Stimulated activated CD8-positive, alpha-beta memory T cell treated with anti-CD3 and anti-CD28 coated beads, Interleukin-7, amount 100 ng/mL, for 1 hour (primary cell): ENCODE measurements around the gene SMIM35.
A peak's percentile ranks its signal among the peaks of the same experiment; 100 is the strongest.

Source experiments
- DNase-seq, 2 donors: peaks; one replicate each; pipeline ENCODE4 v3.0.0-alpha.2; 2020; ENCODE audit warnings: low read depth in 2 of 2

Gene SMIM35

GRCh38 chr11:118003456-118003855 lies 83.3 kb downstream of the SMIM35 start:
- DNase-seq: no peak

GRCh38 chr11:118002541-118003423 lies 84.0 kb downstream of the SMIM35 start:
- no peak for DNase-seq

GRCh38 chr11:118002010-118002540 lies 84.7 kb downstream of the SMIM35 start:
- peak in 1 of 2 donors; percentile 34 for DNase-seq

GRCh38 chr11:118001494-118001971 lies 85.2 kb downstream of the SMIM35 start:
- DNase-seq: no peak

GRCh38 chr11:118000850-118001228 lies 85.9 kb downstream of the SMIM35 start:
- no peak for DNase-seq

GRCh38 chr11:118000067-118000849 lies 86.5 kb downstream of the SMIM35 start:
- no peak for DNase-seq

- DNase-seq: no peak
Measured at GRCh38 chr11:117999354-117999993, 87.3 kb downstream of the SMIM35 start.

GRCh38 chr11:117998664-117999353 lies 88.0 kb downstream of the SMIM35 start:
- no peak for DNase-seq

GRCh38 chr11:117997823-117998579 lies 88.8 kb downstream of the SMIM35 start:
- DNase-seq: no peak

GRCh38 chr11:117997406-117997805 lies 89.4 kb downstream of the SMIM35 start:
- no peak for DNase-seq

GRCh38 chr11:117996058-117996457 lies 90.7 kb downstream of the SMIM35 start:
- no peak for DNase-seq

GRCh38 chr11:117995472-117995871 lies 91.3 kb downstream of the SMIM35 start:
- DNase-seq: no peak

- no peak for DNase-seq
Measured at GRCh38 chr11:117993988-117994745, 92.6 kb downstream of the SMIM35 start.

GRCh38 chr11:117992620-117993019 lies 94.1 kb downstream of the SMIM35 start:
- DNase-seq: no peak

GRCh38 chr11:117992136-117992535 lies 94.6 kb downstream of the SMIM35 start:
- no peak for DNase-seq

GRCh38 chr11:117989351-117990102 lies 97.2 kb downstream of the SMIM35 start:
- DNase-seq: no peak

- DNase-seq: peak in 1 of 2 donors; percentile 34
Measured at GRCh38 chr11:117986981-117987574, 99.7 kb downstream of the SMIM35 start.
